H1 (cell line): ENCODE measurements around the gene ZDHHC11. TPM values are rescaled to one million over a fixed set of nuclear protein-coding genes. Genes with fewer than 3 reads are reported as not detected.

Source experiments
- CHD7 ChIP-seq: fragments of 300-600 bp; sonication (generic); IDR thresholded peaks from 2 replicates; pipeline ENCODE4 v1.7.1; 2012; ENCODE audit warnings: low read length, moderate library complexity, mild to moderate bottlenecking, inconsistent platforms; ENCODE audit not compliant: insufficient replicate concordance
- HDAC6 ChIP-seq: IDR thresholded peaks from one replicate; pipeline ENCODE4 v1.7.1; 2012; ENCODE audit warnings: low read depth, mild to moderate bottlenecking, inconsistent platforms, low read length, moderate library complexity
- NRF1 ChIP-seq: IDR thresholded peaks from 2 replicates; pipeline ENCODE4 v1.6.1; 2011; ENCODE audit warnings: mild to moderate bottlenecking, low read depth, low read length, improper control_type of control experiment
- POU5F1 ChIP-seq: IDR thresholded peaks from 2 replicates; pipeline ENCODE4 v1.6.1; 2011; ENCODE audit warnings: low read depth, mild to moderate bottlenecking, low read length, moderate library complexity
- SP1 ChIP-seq: IDR thresholded peaks from 2 replicates; pipeline ENCODE4 v1.6.1; 2011; ENCODE audit warnings: low read depth, low read length
- SRF ChIP-seq: IDR thresholded peaks from 2 replicates; pipeline ENCODE4 v1.6.1; 2011; ENCODE audit warnings: mild to moderate bottlenecking, low read depth, low read length, moderate library complexity
- polyA plus RNA-seq, 7 experiments: library from polyadenylated mRNA; depleted of rRNA in 3 of 7; stranded (reverse) in 5 of 7; unstranded in 2 of 7; fragments of >200 nt in 5 of 7; fragments of 200-250 nt in 2 of 7; gene quantifications; 1 replicate in 5 of 7; 2 replicates in 1 of 7; 4 replicates in 1 of 7; pipeline versions ENCODE4 v1.2.1 to v1.2.3, GENCODE V29; 2011 to 2013; ENCODE audit warnings: missing spikeins in 2 of 7, mixed read lengths in 2 of 7
- total RNA-seq: library from RNA; stranded (reverse); fragmentation: NEBNext Ultra II Directional; extraction: Animal tissue kit (Norgen Biotek cat#: 25700); gene quantifications from 2 replicates; pipeline ENCODE4 v1.2.1, GENCODE V29; 2021

Gene ZDHHC11
- total and polyA plus RNA-seq, 2 of the 8 experiments (the other 6 are each of a cell fraction or from before 2014, with no cell fraction given) = 4.7 to 16.6 TPM

- no peak for TF ChIP-seq SRF
- TF ChIP-seq POU5F1 = no peak
- TF ChIP-seq SP1 = no peak
- TF ChIP-seq HDAC6 = no peak
- no peak for TF ChIP-seq NRF1
- TF ChIP-seq CHD7 = no peak
Measured at GRCh38 chr5:872301-872700, 21.5 kb upstream of the ZDHHC11 start (continued).
